A673 (cell line): Measurements from ENCODE around the gene EOMES. TPM values are rescaled to one million over a fixed set of nuclear protein-coding genes. Genes with fewer than 3 reads are reported as not detected.

Source experiments
- BruUV-seq: library from RNA; stranded (reverse); fragments of 400-500 nt; replicated peaks from 2 replicates; lab custom pipeline; 2021; lab: Mats Ljungman, UMichigan
- CTCF ChIA-PET: fragments of 300-600 bp; sonication (Branson Sonifier 250); formaldehyde crosslinking; loops from one replicate; lab custom pipeline; 2022; ENCODE audit warnings: antibody characterized with exemption; lab: Charles Lee
- POLR2A ChIA-PET: fragments of 300-600 bp; sonication (Branson Sonifier 250); formaldehyde crosslinking; loops from one replicate; lab custom pipeline; 2022; ENCODE audit warnings: antibody characterized with exemption; ENCODE audit not compliant: low non-redundant PET; lab: Charles Lee
- DNase-seq: peaks from one replicate; pipeline ENCODE4 v3.0.0-alpha.2; 2015; ENCODE audit warnings: low spot score
- H3K27ac ChIP-seq: fragments of 200-600 bp; sonication (generic); 2 replicates; pipeline ENCODE4 v1.5.1; 2016; ENCODE audit warnings: mixed run types, low read depth, mild to moderate bottlenecking, mixed read lengths, antibody characterized with exemption, low read length; ENCODE audit not compliant: poor library complexity, severe bottlenecking
- H3K27me3 ChIP-seq: fragments of 200-600 bp; sonication (generic); replicated peaks from 2 replicates; pipeline ENCODE4 v1.6.1; 2017; ENCODE audit warnings: mixed run types, low read depth, mild to moderate bottlenecking, mixed read lengths, antibody characterized with exemption, low read length; ENCODE audit not compliant: insufficient read depth, poor library complexity
- H3K36me3 ChIP-seq: fragments of 200-600 bp; sonication (generic); 2 replicates; pipeline ENCODE4 v1.6.1; 2016; ENCODE audit warnings: mixed run types, mild to moderate bottlenecking, mixed read lengths, antibody characterized with exemption, low read length; ENCODE audit not compliant: insufficient read depth, poor library complexity, severe bottlenecking
- H3K4me1 ChIP-seq: fragments of 200-600 bp; sonication (generic); 2 replicates; pipeline ENCODE4 v1.6.1; 2017; ENCODE audit warnings: mixed run types, mild to moderate bottlenecking, mixed read lengths, antibody characterized with exemption, low read length; ENCODE audit not compliant: insufficient read depth, poor library complexity, severe bottlenecking
- H3K4me3 ChIP-seq: fragments of 200-600 bp; sonication (generic); 2 replicates; pipeline ENCODE4 v1.5.1; 2016; ENCODE audit warnings: low read depth, mixed run types, mild to moderate bottlenecking, mixed read lengths, low read length; ENCODE audit not compliant: poor library complexity, severe bottlenecking
- H3K9me3 ChIP-seq: fragments of 200-600 bp; sonication (generic); 2 replicates; pipeline ENCODE4 v1.6.1; 2016; ENCODE audit warnings: mixed run types, low read depth, mild to moderate bottlenecking, mixed read lengths, antibody characterized with exemption, low read length; ENCODE audit not compliant: poor library complexity, severe bottlenecking
- CTCF ChIP-seq: fragments of 300-800, 200-600 bp; sonication (generic); conservative IDR thresholded peaks from 2 replicates; pipeline ENCODE4 v1.5.1; 2017; ENCODE audit warnings: low read depth, mild to moderate bottlenecking, antibody characterized with exemption, low read length, moderate library complexity, mixed read lengths
- EZH2 ChIP-seq: fragments of 200-600 bp; sonication (generic); IDR thresholded peaks from 2 replicates; pipeline ENCODE4 v1.6.1; 2017; ENCODE audit warnings: borderline replicate concordance, low read depth, mild to moderate bottlenecking, mixed read lengths, antibody characterized with exemption, low read length; ENCODE audit not compliant: poor library complexity, severe bottlenecking
- intact Hi-C: fragments of 100-400 bp; cut with micrococcal nuclease; formaldehyde crosslinking; loops from one replicate; pipeline ENCODE4 v1.10.0; 2022; ENCODE audit not compliant: unreplicated experiment
- total RNA-seq: library from RNA; stranded (reverse); gene quantifications from 2 replicates; pipeline ENCODE4 v1.2.3, GENCODE V29; 2021

EOMES gene
- total RNA-seq, 1 experiment from 2014 or later, result not detected

- Histone ChIP-seq H3K27me3 (peaks cover 97% of the 10 kb centered on the region), H3K36me3 (no peaks in the 10 kb centered on the region), H3K4me1 (peaks cover 13% of the 10 kb centered on the region), H3K27ac (no peak overlapping the region), H3K4me3 (no peak overlapping the region), H3K9me3 (no peaks in the 10 kb centered on the region)
- ChIA-PET POLR2A (no interaction called here), CTCF (no interaction called here)
- no peak for DNase-seq
- TF ChIP-seq EZH2, result no peak
- no peak for TF ChIP-seq CTCF
- intact Hi-C loops, result no loop called here
- BruUV-seq, result no TSS peak
These were observed 3.7 kb downstream of the EOMES start for GRCh38 chr3:27718459-27718858.

- peaks cover 97% of the 10 kb centered on the region for H3K27me3 ChIP-seq
- no peaks in the 10 kb centered on the region for H3K36me3 ChIP-seq
- no TSS peak for BruUV-seq
- peak; percentile 21 for TF ChIP-seq EZH2
- TF ChIP-seq CTCF, result no peak
- H3K9me3 ChIP-seq, result no peaks in the 10 kb centered on the region
- H3K4me1 ChIP-seq, result peaks cover 3% of the 10 kb centered on the region
- ChIA-PET POLR2A (no interaction called here), CTCF (no interaction called here)
- no peak for DNase-seq
- no peak overlapping the region for H3K4me3 ChIP-seq
- intact Hi-C loops, result no loop called here
- no peak overlapping the region for H3K27ac ChIP-seq
These were observed 4.8 kb downstream of the EOMES start for GRCh38 chr3:27717200-27717852.

- Histone ChIP-seq H3K4me1 (no peaks in the 10 kb centered on the region), H3K27me3 (peaks cover 86% of the 10 kb centered on the region), H3K9me3 (no peaks in the 10 kb centered on the region), H3K4me3 (no peak overlapping the region), H3K27ac (no peak overlapping the region), H3K36me3 (no peaks in the 10 kb centered on the region)
- TF ChIP-seq CTCF (no peak), EZH2 (no peak)
- intact Hi-C loops, result no loop called here
- BruUV-seq, result no TSS peak
- no peak for DNase-seq
- CTCF ChIA-PET, result interaction anchor here (0.6 kb wide), 1 partner anchor 8 kb away, joined by 10 read pairs; no protein-coding TSS in a partner anchor
- POLR2A ChIA-PET, result no interaction called here
These were observed 5.8 kb downstream of the EOMES start for GRCh38 chr3:27716309-27716708.
